ENCODE measurements around the gene FGB. TPM values are rescaled to one million over a fixed set of nuclear protein-coding genes. Genes with fewer than 3 reads are reported as not detected.

FGB gene
- total RNA-seq, 1 donor from 2014 or later: not detected

- Mint-ChIP-seq H3K4me1 (ENCODE audit: low read depth, unreplicated experiment) (no peaks in the 10 kb centered on the region), H3K27ac (ENCODE audit: unreplicated experiment) (no peak overlapping the region), H3K36me3 (ENCODE audit: unreplicated experiment) (no peaks in the 10 kb centered on the region), H3K9me3 (ENCODE audit: unreplicated experiment) (no peaks in the 10 kb centered on the region), H3K4me3 (ENCODE audit: unreplicated experiment) (no peak overlapping the region), H3K27me3 (ENCODE audit: unreplicated experiment) (peaks cover 1% of the 10 kb centered on the region)
- TF ChIP-seq, protein P1, sequence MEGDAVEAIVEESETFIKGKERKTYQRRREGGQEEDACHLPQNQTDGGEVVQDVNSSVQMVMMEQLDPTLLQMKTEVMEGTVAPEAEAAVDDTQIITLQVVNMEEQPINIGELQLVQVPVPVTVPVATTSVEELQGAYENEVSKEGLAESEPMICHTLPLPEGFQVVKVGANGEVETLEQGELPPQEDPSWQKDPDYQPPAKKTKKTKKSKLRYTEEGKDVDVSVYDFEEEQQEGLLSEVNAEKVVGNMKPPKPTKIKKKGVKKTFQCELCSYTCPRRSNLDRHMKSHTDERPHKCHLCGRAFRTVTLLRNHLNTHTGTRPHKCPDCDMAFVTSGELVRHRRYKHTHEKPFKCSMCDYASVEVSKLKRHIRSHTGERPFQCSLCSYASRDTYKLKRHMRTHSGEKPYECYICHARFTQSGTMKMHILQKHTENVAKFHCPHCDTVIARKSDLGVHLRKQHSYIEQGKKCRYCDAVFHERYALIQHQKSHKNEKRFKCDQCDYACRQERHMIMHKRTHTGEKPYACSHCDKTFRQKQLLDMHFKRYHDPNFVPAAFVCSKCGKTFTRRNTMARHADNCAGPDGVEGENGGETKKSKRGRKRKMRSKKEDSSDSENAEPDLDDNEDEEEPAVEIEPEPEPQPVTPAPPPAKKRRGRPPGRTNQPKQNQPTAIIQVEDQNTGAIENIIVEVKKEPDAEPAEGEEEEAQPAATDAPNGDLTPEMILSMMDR (IDR thresholded peaks at IDR 0.05; ENCODE audit: partially characterized antibody, unreplicated experiment): no peak
- DNase-seq: no peak
Measured at GRCh38 chr4:154559141-154559493, 3.7 kb upstream of the FGB start.

GRCh38 chr4:154559494-154560418, 3.1 kb upstream of the FGB start:
- H3K27ac Mint-ChIP-seq (ENCODE audit: unreplicated experiment): no peak overlapping the region
- H3K36me3 Mint-ChIP-seq (ENCODE audit: unreplicated experiment): no peaks in the 10 kb centered on the region
- TF ChIP-seq, protein P1 (IDR thresholded peaks at IDR 0.05; ENCODE audit: partially characterized antibody, unreplicated experiment): peak; percentile 69
- peaks cover 1% of the 10 kb centered on the region for H3K27me3 Mint-ChIP-seq (ENCODE audit: unreplicated experiment)
- no peaks in the 10 kb centered on the region for H3K4me1 Mint-ChIP-seq (ENCODE audit: low read depth, unreplicated experiment)
- no peaks in the 10 kb centered on the region for H3K9me3 Mint-ChIP-seq (ENCODE audit: unreplicated experiment)
- H3K4me3 Mint-ChIP-seq (ENCODE audit: unreplicated experiment): no peak overlapping the region
- DNase-seq: no peak

- TF ChIP-seq, protein P1 (IDR thresholded peaks at IDR 0.05; ENCODE audit: partially characterized antibody, unreplicated experiment): no peak
- Mint-ChIP-seq H3K36me3 (ENCODE audit: unreplicated experiment) (no peaks in the 10 kb centered on the region), H3K27ac (ENCODE audit: unreplicated experiment) (no peak overlapping the region), H3K9me3 (ENCODE audit: unreplicated experiment) (no peaks in the 10 kb centered on the region), H3K4me1 (ENCODE audit: low read depth, unreplicated experiment) (no peaks in the 10 kb centered on the region), H3K4me3 (ENCODE audit: unreplicated experiment) (no peak overlapping the region), H3K27me3 (ENCODE audit: unreplicated experiment) (peaks cover 1% of the 10 kb centered on the region)
- DNase-seq: no peak
Measured at GRCh38 chr4:154560419-154560801, 2.4 kb upstream of the FGB start.

DNA sequence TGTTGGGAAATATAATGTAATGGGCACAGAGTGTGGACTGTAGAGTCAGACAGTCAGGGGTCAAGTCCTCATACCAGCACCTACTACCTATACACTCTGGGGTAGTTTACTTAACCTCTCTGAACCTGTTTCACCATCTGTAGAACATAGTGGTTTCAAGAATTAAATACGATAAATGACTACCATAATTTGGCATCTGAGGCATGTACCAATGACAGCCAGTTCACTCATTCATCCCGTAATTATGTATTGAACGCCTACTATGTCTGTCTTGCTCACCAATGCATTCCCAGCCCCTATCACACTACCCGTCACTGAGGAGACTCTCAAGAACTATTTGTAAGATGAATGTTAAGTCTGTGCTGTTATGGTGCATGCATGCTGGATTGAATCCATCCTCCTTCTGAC, 2.0 kb upstream of the FGB start:
- H3K4me1 Mint-ChIP-seq (ENCODE audit: low read depth, unreplicated experiment): no peaks in the 10 kb centered on the region
- H3K4me3 Mint-ChIP-seq (ENCODE audit: unreplicated experiment): no peak overlapping the region
- TF ChIP-seq, protein P1 (IDR thresholded peaks at IDR 0.05; ENCODE audit: partially characterized antibody, unreplicated experiment): no peak
- H3K27me3 Mint-ChIP-seq (ENCODE audit: unreplicated experiment): peaks cover 1% of the 10 kb centered on the region
- H3K9me3 Mint-ChIP-seq (ENCODE audit: unreplicated experiment): no peaks in the 10 kb centered on the region
- DNase-seq: no peak
- H3K27ac Mint-ChIP-seq (ENCODE audit: unreplicated experiment): no peak overlapping the region
- no peaks in the 10 kb centered on the region for H3K36me3 Mint-ChIP-seq (ENCODE audit: unreplicated experiment)

- peaks cover 3% of the 10 kb centered on the region for H3K4me1 Mint-ChIP-seq (ENCODE audit: low read depth, unreplicated experiment)
- no peak overlapping the region for H3K4me3 Mint-ChIP-seq (ENCODE audit: unreplicated experiment)
- TF ChIP-seq, protein P1 (IDR thresholded peaks at IDR 0.05; ENCODE audit: partially characterized antibody, unreplicated experiment): no peak
- peaks cover 1% of the 10 kb centered on the region for H3K27me3 Mint-ChIP-seq (ENCODE audit: unreplicated experiment)
- no peak for DNase-seq
- H3K27ac Mint-ChIP-seq (ENCODE audit: unreplicated experiment): no peak overlapping the region
- H3K9me3 Mint-ChIP-seq (ENCODE audit: unreplicated experiment): no peaks in the 10 kb centered on the region
- H3K36me3 Mint-ChIP-seq (ENCODE audit: unreplicated experiment): no peaks in the 10 kb centered on the region
Measured at GRCh38 chr4:154564311-154564710, 1.5 kb downstream of the FGB start.

All from glutamatergic neuron (in vitro differentiated cells).